Mesodermal cell (in vitro differentiated cells): Measurements from ENCODE around the gene OGG1.

Experiments used
- H3K27ac ChIP-seq: 2 replicates; pipeline ENCODE4 v1.7.0; 2013; ENCODE audit warnings: mild to moderate bottlenecking, low read depth, low read length, moderate library complexity; ENCODE audit not compliant: severe bottlenecking
- H3K36me3 ChIP-seq: 2 replicates; pipeline ENCODE4 v1.7.1; 2013; ENCODE audit warnings: mild to moderate bottlenecking, low read length, moderate library complexity; ENCODE audit not compliant: control insufficient read depth, insufficient read depth
- H3K4me1 ChIP-seq: one replicate; pipeline ENCODE4 v1.7.1; 2013; ENCODE audit warnings: mild to moderate bottlenecking, low read length; ENCODE audit not compliant: insufficient read depth, control insufficient read depth, poor library complexity, severe bottlenecking
- H3K4me3 ChIP-seq: 2 replicates; pipeline ENCODE4 v1.7.0; 2013; ENCODE audit warnings: low read length, control low read depth, mild to moderate bottlenecking; ENCODE audit not compliant: insufficient read depth, poor library complexity, severe bottlenecking; ENCODE audit errors: extremely low read depth
- H3K9me3 ChIP-seq: 2 replicates; pipeline ENCODE4 v1.7.1; 2013; ENCODE audit warnings: mild to moderate bottlenecking, low read length, moderate library complexity; ENCODE audit not compliant: control insufficient read depth
- WGBS, 2 experiments: methylation state at CpG; one replicate each; pipeline ENCODE4 v1.1.5; 2013; ENCODE audit warnings: missing lambda C conversion rate in 2 of 2; ENCODE audit not compliant: insufficient coverage in 2 of 2; 5-methylcytosine and 5-hydroxymethylcytosine counted together

Gene OGG1

GRCh38 chr3:9745521-9745920, 4.2 kb upstream of the OGG1 start:
- Histone ChIP-seq H3K9me3 (no peaks in the 10 kb centered on the region), H3K4me3 (no peak overlapping the region), H3K27ac (no peak overlapping the region), H3K4me1 (peaks cover 7% of the 10 kb centered on the region), H3K36me3 (peaks cover 86% of the 10 kb centered on the region)
- 88 to 94% methylated on average over 3 to 9 of the region's 12 CpGs for WGBS, 2 experiments

DNA sequence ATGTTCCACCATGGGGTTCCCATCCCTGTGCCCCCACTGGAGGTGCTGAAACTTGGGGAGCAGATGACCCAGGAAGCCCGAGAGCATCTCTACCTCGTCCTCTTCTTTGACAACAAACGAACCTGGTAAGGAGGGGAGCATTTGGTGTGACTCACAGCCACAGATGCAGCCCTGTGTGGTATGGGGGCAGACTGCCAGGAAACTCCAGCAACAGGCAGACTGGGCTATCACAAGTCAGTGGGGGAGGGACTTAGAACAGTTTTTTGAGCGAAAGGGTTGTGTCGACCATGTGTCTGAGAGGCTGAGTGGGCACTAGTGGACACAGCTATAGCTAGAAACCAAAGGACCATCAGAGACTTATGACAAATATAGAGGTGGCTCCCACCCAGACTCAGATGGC, 3.4 kb upstream of the OGG1 start:
- no peak overlapping the region for H3K27ac ChIP-seq
- no peak overlapping the region for H3K4me3 ChIP-seq
- peaks cover 80% of the 10 kb centered on the region for H3K36me3 ChIP-seq
- WGBS, 2 experiments, result 91 to 97% methylated on average over 4 to 5 of the region's 5 CpGs
- H3K9me3 ChIP-seq, result no peaks in the 10 kb centered on the region
- peaks cover 9% of the 10 kb centered on the region for H3K4me1 ChIP-seq

DNA sequence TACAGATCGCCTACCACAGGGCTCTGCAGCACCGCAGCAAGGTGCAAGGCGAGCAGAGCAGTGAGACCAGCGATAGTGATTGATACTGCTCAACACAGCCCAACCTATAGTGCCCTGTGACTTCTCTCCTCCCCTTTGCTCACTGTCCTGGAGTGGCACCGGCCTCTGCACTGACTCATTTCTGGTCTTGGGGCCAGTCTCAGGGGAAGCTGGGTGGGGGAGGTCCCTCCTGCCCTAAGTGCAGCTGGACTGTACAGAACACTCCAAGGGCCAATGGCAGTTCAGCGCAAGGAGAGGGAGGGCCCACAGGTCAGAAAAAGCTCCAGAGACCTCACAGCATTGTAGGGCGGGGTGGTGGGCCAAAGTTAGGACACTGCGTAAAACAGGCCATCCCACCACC, 2.5 kb upstream of the OGG1 start:
- 100% methylated on average over 5 to 7 of the region's 8 CpGs for WGBS, 2 experiments
- Histone ChIP-seq H3K27ac (no peak overlapping the region), H3K36me3 (peaks cover 80% of the 10 kb centered on the region)

DNA sequence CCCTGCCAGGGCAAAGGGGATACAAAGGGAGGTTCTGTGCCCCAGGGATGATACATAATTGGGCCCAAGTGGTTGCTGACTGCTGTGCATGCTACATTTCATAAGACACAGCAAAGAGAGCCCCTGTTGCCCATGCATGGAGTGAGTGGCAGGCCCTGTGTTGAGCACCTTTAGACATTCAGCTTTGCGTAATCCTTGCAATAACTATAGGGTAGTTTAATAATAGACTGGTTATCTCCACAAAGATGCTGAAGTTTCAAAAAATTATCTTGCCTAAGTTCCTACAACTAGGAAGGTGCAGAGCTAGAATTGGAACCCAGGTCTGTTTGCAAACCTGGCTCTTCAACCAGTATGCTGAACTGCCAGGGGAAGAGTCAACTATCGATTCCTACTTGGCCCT, 1.7 kb upstream of the OGG1 start:
- Histone ChIP-seq H3K4me1 (peaks cover 9% of the 10 kb centered on the region), H3K9me3 (no peaks in the 10 kb centered on the region), H3K27ac (no peak overlapping the region), H3K4me3 (no peak overlapping the region), H3K36me3 (peaks cover 79% of the 10 kb centered on the region)
- 100% methylated on average over 1 of the region's 2 CpGs for WGBS, 2 experiments

More for the DNA sequence above, 2.5 kb upstream of the OGG1 start:
- Histone ChIP-seq H3K9me3 (no peaks in the 10 kb centered on the region), H3K4me1 (peaks cover 9% of the 10 kb centered on the region), H3K4me3 (no peak overlapping the region)

DNA sequence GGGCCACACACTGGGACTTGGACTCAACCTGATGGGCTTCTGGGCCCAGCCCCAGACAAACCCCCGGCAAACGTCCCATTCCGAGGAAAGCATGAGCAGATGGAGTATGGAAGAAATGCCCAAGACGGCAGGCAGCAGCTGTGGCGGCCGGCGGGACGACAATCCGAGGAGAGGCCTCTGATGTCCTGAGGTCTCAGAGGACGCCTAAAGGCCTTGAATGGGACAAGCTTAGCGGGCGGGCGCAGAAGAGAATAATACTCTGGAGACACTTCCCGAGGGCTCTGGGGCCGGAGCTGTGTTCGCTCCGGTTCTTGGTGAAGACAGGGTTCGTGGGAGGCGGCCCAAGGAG, 482 bp upstream of the OGG1 start:
- Histone ChIP-seq H3K36me3 (peaks cover 68% of the 10 kb centered on the region), H3K27ac (peak overlapping the region; percentile 92), H3K4me1 (peaks cover 9% of the 10 kb centered on the region), H3K9me3 (no peaks in the 10 kb centered on the region), H3K4me3 (peak overlapping the region; percentile 72)
- WGBS, 2 experiments, result 13 to 15% methylated on average over 19 of the region's 19 CpGs

DNA sequence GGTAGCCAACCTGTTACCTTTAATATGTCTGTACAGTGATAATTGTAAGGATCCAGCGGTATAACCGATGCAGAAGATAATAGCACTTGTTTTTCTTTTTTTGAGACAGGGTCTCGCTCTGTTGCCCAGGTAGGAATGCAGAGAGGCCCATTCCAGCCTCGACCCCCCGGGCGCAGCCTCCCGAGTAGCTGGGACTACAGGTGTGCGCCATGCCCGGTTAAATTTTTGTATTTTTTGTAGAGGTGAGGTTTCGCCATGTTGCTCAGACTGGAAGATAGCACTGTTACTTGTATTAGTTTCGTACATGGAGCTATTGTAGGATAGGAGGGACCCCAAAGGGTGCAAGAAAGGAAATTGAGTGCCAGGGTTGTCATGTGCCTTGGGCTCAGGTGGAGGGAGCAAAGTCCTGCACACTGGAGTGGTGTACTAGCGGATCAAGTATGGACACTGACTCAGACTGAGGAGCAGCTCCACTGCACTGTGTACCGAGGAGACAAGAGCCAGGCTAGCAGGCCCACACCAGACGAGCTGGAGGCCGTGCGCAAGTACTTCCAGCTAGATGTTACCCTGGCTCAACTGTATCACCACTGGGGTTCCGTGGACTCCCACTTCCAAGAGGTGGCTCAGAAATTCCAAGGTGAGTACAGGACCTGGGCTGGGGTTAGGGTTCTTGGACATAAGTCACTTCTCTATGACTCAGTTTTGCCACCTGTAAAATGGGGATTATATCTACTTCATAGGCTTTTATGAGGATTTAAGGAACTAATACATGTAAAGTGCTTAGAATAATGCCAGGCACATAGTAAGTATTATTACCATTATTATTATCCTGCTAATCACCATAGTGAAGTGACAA, 1.0 kb downstream of the OGG1 start:
- H3K4me3 ChIP-seq, result peak overlapping the region; percentile 72
- H3K4me1 ChIP-seq, result peaks cover 14% of the 10 kb centered on the region
- H3K36me3 ChIP-seq, result peaks cover 67% of the 10 kb centered on the region
- peak overlapping the region; percentile 92 for H3K27ac ChIP-seq
- no peaks in the 10 kb centered on the region for H3K9me3 ChIP-seq
- 66 to 78% methylated on average over 12 to 17 of the region's 17 CpGs for WGBS, 2 experiments

DNA sequence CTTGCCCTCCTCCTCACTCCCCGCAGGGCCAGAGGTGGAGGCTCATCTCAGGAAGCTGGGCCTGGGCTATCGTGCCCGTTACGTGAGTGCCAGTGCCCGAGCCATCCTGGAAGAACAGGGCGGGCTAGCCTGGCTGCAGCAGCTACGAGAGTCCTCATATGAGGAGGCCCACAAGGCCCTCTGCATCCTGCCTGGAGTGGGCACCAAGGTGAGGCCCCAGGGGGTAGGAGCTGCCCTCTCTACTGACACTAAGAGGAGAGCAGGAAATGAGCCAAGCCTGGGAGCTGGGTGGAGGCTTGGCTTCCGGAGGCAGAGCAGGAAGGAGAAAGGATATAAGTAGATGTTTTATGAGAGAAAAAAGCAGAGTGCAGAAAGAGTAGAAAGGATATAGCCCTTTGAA, 4.9 kb downstream of the OGG1 start:
- no peaks in the 10 kb centered on the region for H3K9me3 ChIP-seq
- peaks cover 9% of the 10 kb centered on the region for H3K4me1 ChIP-seq
- peaks cover 73% of the 10 kb centered on the region for H3K36me3 ChIP-seq
- WGBS, 2 experiments, result 95 to 96% methylated on average over 6 to 7 of the region's 8 CpGs
- H3K27ac ChIP-seq, result peak overlapping the region; percentile 36
- H3K4me3 ChIP-seq, result no peak overlapping the region

GRCh38 chr3:9757427-9757826, 7.7 kb downstream of the OGG1 start:
- peaks cover 76% of the 10 kb centered on the region for H3K36me3 ChIP-seq
- H3K4me3 ChIP-seq, result no peak overlapping the region
- H3K4me1 ChIP-seq, result peaks cover 4% of the 10 kb centered on the region
- H3K9me3 ChIP-seq, result no peaks in the 10 kb centered on the region
- 93 to 97% methylated on average over 9 of the region's 13 CpGs for WGBS, 2 experiments
- no peak overlapping the region for H3K27ac ChIP-seq

GRCh38 chr3:9760779-9761505, 11.2 kb downstream of the OGG1 start:
- Histone ChIP-seq H3K4me1 (no peaks in the 10 kb centered on the region), H3K9me3 (no peaks in the 10 kb centered on the region), H3K4me3 (no peak overlapping the region), H3K36me3 (peaks cover 60% of the 10 kb centered on the region), H3K27ac (no peak overlapping the region)
- WGBS, 2 experiments, result 95% methylated on average over 6 to 8 of the region's 10 CpGs

DNA sequence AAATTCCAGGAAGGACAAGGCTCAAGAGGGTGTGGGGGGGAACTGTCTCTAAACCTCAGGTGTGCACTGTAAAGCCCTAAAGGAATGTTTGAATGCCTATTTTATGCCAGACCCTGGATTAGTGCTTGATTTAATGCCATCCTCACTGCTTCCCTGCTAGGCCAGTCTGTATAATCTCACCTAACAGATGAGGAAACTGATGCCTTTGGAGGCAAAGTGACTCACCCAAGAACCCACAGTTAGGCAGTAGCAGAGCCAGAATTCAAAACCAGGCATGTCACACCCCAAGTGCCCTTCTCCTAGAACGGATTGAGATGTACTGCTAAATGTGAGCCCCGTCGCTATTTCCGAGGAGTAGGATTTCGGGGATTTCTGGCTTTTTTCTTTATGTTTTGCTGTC, 12.2 kb downstream of the OGG1 start:
- H3K9me3 ChIP-seq, result no peaks in the 10 kb centered on the region
- peaks cover 50% of the 10 kb centered on the region for H3K36me3 ChIP-seq
- H3K4me1 ChIP-seq, result no peaks in the 10 kb centered on the region
- no peak overlapping the region for H3K4me3 ChIP-seq
- H3K27ac ChIP-seq, result no peak overlapping the region
- 50 to 94% methylated on average over 1 to 5 of the region's 5 CpGs for WGBS, 2 experiments

DNA sequence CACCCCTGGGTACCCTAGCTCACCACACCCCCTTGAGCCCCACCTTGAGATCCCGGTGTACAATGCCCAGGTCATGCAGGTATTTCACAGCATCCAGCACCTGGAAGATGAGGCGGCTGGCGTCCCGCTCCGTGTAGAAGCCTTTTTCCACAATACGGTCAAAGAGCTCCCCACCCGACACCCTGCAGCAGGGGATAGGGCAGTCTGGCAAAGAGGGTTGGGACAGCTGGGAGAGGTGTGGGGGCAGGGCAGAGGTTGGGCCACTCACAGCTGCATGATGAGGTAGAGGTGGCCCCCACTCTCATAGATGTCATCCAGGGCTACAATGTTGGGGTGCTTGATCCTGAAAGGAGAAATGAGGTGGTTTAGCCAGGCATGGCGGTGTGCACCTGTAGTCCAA, 13.1 kb downstream of the OGG1 start:
- no peaks in the 10 kb centered on the region for H3K4me1 ChIP-seq
- no peaks in the 10 kb centered on the region for H3K9me3 ChIP-seq
- H3K4me3 ChIP-seq, result no peak overlapping the region
- H3K27ac ChIP-seq, result no peak overlapping the region
- 94 to 100% methylated on average over 3 to 7 of the region's 8 CpGs for WGBS, 2 experiments
- H3K36me3 ChIP-seq, result peaks cover 40% of the 10 kb centered on the region
